ENCODE results near the gene BLOC1S5.
"Not testable (repeated sequence)": the region's sequence is repeated elsewhere in the genome, so short reads cannot be mapped to it uniquely, and the experiment has no call there.

The BLOC1S5 gene

DNA sequence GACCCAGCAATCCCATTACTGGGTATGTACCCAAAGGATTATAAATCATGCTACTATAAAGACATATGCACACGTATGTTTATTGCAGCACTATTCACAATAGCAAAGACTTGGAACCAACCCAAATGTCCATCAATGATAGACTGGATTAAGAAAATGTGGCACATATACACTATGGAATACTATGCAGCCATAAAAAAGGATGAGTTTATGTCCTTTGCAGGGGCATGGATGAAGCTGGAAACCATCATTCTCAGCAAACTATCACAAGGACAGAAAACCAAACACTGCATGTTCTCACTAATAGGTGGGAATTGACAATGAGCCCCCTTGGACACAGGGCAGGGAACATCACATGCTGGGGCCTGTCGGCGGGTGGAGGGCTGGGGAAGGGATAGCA is 30.1 kb downstream of the BLOC1S5 start:
- not testable (repeated sequence) for DNase-seq

DNA sequence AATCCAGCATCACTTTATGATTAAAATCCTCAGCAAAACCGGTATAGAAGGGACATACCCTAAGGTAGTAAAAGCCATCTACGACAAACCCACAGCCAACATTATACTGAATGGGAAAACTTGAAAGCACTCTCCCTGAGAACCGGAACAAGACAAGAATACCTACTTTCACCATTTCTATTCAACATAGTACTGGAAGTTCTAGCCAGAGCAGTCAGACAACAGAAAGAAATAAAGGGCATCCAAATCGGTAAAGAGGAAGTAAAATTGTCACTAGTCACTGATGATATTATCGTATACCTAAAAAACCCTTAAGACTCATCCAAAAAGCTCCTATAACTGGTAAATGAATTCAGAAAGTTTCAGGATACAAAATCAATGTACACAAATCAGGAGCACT is 33.3 kb downstream of the BLOC1S5 start:
- DNase-seq: no peak

DNA sequence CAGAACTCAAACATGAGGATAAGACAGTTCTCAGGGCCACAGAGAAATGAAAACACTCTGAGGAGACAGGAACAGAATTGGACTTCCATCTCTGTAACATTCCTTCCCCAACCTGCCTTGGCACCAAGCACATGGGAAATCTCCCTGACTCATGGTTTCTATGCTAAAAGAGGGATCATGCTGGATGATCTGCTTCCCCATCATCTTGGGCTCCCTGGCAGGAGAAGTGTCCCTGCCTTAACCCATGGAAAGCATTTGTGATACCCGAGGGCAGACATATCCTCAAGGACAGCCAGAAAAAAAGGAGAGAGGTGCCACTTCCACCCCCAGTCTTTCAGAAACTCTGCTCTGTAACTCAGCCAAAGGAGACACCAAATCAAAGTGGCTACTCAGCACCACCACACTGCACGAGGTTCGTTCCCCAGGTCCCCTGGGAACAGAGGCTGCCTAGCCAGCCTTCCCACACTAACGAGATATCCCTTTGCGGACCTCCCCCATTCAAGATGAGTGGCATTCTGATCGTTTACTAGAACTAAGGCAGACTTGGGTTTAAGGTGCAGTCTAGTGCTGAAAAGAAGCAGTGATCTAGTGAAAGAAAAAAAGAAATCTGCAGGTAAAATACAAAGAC is 34.8 kb downstream of the BLOC1S5 start:
- no peak for DNase-seq

DNA sequence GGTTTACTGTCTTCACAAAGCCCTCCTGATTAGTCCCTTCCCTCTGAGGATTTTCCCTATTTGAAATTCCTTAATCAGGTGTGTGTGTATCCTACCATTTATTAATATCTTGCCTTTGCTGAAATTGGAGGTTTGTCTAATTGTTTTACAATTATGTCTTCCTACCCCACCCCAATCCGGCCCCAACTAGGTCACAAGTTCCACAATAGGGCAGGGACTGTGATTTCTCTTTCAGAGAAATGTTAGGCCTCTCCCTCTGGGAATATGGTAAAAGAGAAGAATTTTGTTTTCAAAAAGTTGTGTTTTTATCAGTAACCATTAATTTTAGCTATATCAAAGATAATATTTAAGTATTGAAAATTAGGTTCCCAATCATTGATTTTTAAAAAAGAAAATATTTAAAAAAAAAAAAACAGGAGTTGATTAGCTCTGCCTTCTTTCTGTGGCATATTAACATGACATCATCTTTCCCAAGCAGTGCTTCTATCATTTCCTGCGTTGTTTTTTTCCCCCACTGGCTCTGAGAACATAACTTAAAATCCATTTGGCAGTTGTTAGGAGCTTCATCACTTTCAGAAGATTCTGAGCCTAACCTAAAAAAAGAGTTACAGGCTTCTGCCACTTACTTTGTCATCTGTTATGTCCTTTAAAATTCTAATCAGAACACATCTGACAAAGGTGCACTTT is 36.1 kb downstream of the BLOC1S5 start:
- DNase-seq: no peak

DNA sequence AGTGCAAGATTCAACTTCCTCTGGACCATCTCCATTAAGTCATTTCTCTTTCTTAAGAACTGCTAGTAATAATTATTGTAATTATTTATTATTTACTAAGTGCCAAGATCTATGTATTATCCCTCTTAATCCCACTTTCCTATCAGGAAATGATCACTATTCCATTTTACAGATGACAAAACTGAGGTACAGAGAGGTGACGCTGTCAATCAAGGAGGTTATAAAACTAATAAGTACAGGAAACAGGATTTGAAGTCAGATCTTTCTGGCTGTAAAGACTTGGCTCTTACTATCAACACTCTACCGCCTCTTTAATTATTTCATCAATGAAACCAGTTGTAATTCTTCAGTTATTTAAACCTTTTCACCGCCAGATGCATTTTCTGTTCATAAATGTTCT is 37.4 kb downstream of the BLOC1S5 start:
- DNase-seq: no peak

DNA sequence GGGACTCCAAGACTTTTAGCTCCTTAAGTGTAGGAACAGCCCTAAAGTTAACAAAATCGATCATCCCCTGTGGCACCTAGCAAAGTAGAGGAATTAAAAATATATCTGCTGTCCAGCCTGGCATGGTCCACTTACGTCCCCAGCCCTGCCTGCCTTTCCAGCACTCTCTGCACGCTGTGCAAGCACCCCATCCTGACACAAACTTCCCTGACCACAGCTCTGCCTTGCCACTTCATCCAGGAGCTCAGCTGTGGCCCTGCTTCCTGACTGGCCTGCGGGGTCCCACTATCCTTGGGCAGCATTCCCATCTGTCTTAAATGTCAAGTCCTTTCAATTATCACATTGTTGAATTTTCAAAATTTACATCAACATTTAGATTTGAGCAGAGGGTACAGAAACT is 39.0 kb downstream of the BLOC1S5 start:
- no peak for DNase-seq

DNA sequence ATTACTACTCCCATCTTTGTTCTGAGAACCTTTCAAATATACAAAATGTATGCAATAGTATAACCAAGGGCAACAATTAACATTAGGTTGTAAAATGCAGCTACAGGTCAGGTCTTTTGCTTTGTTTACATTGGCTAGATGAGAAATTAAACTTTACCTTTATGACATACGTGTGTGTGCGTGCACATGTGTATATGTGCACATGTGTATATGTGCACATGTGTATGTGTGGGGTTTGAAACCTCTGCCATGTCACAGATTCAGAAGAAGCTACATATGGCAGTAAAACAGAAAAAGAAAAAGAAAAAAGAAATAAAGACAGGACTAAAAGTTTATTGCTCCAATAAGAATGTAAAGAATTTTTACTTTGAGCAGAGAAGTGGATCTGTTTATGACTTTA is 40.6 kb downstream of the BLOC1S5 start:
- no peak for DNase-seq

DNA sequence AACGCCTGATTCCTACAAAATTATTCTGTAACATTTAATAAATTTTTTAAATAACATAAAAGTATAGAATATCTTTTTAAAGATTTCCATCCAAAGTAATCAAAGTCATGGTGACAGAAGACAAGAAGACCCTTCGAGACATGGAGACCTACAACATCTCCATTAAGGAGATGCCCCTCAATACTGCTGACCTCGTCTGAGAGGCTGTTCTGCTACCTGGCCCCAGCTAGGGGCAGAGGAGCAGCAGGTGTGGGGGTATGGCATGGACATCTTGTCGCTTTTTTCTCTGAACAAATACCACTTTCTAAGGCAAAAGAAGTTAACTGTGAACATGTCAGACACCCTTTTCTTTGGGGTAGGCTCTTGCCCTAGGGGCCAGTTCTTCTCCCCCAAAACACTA is 44.1 kb downstream of the BLOC1S5 start:
- no peak for DNase-seq

DNA sequence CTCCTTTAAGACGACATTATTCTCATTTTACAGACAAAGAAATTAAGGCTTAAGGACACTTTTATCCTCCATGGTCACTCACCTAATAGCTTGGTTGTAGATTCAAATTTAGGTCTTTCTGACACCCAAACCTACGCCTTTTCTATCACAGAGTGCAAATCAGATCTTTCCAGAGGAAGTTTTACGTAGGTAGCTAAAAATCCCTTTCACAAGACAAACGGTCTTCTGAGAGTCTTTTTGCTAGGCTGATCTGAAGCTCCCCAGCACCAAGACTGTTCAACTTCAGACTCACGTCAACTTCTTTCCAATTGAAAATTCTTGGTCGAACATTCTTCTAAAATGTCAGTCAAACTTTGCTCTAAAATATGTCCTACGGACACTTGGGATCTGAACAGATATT is 46.5 kb downstream of the BLOC1S5 start:
- DNase-seq: no peak

DNA sequence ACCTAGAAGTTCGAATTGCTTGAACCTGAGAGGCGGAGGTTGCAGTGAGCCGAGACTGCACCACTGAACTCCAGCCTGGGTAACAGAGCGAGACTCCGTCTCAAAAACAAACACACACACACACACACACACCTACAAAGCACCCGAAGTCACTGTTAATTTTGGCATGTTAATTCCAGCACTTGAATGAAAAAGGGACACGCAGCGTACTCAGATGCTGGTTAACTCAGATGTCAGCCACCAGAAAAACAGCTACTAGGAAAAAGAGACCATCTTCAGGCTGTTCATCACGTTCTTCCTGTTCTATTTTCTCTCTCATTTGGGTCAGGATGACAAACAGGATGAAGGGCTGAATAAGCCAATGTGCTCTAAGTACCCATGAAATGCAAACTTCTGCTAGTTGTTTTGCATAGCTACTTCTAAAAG is 46.9 kb downstream of the BLOC1S5 start:
- no peak for DNase-seq

DNA sequence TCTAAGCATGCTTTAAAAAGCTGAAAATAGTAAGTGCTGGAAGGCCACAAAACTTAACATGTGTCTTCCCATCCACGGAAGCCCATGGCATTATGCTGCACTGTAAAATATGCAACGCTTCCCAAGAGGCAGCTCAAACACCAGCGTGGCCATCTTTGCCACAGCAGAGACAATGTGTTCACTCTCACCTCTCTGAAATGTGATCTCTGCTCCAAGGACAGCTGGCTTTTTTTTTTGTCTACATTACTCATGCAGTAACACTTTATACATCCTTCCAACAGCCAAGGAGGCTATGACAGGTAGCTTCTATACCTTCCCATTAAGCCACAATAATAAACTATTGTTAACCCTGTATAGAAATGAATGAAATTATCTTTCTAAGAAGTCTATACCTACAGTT is 49.2 kb downstream of the BLOC1S5 start:
- DNase-seq: no peak

DNA sequence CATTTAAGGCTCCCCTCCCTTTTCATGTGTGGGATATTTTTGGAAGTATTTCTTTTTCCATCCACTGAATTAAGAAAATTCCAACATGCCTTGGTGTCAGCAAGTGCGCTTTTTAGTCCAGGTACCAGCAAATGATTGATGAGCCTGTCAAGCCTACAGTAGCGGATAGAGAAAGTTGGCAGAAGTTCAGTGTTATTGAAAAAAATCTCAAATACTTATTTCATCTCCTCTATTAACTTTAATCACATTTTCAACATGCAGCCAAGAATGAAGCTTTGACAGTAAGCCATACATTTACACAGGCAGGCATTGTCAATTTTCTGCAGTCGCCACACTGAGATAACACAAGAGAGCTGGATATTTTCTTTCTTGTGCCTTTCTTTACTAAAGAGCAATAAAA is 50.4 kb downstream of the BLOC1S5 start:
- no peak for DNase-seq

DNA sequence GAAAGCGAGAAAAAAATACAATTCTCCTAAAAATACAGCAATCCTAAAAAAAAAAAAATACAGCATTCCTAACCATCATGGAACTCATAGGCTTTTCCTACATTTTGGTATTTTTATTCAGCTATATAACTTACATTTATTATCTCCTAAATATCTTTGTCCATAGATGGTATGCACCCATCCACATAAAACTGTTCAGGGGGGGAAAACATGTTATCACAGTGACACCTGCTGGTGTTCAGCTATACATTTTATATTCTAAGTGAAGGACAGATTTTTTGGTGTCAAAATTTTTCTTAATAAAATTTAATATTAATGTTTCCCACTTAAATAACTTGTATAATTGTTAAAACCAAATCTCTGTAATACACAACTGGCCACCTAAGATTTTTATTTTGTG is 58.0 kb downstream of the BLOC1S5 start:
- DNase-seq: no peak

DNA sequence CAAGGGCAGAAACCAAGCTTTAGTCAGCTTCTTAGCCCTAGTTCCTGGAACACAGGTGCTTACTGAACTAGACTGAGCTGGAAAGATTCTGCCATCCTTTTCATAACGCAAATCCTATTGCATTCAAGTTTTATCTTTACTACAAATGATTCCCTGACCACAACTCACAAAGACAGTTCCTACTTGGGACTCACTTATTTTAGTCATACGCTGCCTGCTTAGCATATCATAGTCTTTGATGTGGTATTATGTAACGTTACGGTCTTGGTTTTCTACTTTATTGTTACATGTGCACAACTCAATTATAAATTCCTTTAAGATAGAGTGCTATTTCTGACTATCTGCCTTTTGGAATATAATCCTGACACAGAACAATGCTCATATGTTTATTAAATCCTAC is 59.1 kb downstream of the BLOC1S5 start:
- DNase-seq: no peak

DNA sequence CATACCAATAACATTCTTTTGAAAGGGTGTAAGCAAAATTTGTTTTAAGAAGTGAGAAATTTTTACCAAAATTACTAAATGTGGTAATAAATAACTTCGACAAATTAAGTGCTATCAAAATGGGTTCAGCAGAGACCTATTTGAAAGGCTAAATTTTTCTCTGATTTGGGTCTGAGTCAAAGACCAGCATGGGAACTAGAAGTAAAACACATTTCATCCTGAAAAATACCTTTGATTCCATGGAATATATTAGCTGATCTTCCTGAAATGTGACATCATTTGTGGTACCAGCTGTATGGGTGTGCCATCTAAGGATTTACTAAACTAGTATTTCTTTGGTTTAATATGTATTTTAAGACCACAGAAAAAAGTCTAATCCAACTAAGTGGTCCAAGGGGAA is 63.6 kb downstream of the BLOC1S5 start:
- DNase-seq: no peak

DNA sequence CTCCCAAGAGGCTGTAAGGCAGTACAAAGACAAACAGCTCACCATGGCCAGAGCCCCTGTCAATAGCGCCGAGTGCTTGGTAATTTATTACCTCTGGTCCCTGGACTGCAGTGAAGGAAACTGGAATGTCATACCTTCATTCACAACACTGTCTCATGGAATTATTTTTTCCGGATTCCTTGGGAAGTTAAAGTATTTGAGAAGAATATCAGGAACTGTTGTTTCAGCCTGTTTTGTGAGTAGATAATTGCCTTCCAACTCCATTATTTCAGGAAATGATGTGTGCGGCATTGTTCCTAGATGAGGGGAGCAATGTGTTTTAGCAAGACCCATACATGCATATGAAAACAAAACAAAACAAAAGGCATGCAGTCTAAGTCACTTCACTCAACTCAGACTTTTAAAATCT is 64.0 kb downstream of the BLOC1S5 start:
- no peak for DNase-seq

DNA sequence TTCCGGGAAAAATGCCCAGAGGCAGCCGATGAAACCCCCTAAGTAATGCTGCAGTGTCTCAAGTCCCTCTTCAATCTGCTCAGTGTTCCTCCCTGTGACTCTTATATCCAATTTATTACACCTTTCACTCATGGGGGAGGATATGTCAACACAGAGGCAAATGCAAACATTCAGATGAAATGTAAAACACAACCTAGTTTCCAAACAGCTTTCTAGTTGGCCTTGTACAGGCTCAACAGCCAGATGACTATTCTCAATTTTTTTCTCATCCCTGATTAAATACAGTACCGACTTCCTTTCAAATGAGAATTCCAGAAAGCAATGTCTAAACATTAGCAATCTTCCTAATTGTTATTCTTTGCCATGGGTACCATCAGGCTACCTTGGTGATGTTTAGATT is 65.0 kb downstream of the BLOC1S5 start:
- no peak for DNase-seq

DNA sequence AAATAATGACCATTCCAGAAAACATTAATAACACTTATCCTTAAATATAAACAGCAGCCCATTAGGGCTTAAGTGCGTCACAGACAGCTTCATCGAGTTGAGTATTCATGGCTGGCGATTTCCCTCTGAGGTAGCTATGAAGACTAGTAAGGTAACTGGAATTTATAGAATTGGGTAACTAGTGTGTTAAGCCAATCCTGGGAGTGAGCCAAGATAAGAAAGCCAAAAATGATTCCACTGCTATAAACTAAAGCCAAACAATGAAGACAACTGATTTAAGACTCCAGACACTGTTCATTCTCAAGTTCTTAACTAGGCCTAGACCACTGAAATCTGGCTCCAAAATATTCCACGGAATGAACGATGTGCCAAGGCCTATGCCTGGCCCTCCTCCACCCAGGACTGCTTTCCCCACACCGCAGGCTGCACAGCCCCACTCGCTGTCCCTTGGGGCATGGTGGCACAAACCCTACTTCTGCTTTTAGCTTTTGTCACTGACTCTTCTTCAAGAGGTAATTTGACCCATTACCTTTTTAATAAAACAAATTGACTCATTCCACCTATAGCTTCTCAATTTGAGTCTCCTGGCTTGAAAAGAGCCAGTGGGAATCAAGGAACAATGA is 66.0 kb downstream of the BLOC1S5 start:
- DNase-seq: no peak

DNA sequence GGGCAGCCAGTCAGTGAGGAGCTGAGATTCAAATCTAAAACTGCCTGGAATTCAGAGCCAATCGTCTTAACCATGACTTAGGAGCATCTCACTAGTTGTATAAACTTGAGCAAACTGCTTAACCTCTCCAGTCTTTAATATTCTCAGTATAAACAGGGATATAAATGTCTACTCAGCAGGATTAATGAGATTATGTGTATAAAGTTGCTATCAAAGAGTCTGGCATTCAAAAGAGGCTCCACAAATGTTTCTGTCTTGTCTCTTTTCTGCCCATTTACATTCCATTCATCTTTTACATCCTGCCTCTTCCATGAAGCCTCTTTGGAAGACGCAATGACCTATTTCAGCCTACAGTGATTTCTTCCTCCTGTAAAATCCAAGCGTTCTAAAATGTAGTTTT is 66.9 kb downstream of the BLOC1S5 start:
- DNase-seq: no peak

DNA sequence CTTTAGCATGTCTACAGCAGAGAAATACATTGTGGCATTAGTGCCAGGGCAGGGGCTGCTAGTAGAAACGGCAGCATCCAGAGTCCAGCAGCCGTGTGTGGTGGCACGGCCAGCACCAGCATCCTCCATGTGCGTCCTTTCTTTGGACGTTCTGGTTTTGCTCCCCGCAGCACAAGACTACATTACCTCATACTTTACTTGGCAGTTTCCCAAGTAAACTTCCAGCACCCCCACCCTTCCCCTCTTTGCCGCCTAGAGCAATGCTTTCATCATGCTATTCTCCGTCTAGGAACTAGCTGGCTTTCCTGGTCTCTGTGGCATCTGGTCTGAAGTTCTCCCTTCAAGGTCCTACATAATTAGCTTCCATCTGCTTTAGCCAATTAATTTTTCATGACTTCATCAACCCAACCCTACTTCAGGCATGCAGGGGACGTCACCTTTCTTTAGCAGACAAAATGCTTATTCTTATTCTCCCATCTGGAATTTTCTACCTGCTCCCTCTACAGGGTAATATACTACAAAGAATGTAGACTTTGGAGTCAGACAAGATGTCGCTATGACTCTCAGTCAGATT is 67.6 kb downstream of the BLOC1S5 start:
- no peak for DNase-seq

DNA sequence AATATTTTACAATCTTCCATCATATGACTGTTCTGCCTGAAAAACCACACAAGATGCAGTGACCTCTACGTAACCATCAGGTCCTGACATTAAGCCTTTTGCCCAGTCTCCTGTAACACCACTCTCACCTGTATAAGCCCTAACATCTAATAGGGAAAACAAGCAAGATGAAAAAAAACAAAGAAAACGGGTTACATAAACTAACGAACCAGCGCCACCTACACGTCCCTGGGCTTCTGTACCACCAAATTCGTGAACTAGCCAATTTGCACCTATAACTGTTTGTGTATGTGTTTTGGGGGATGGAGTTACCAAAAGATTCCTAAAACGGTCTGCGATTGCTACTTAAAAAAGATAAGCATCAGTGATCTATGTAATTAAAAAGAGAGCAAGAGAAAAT is 70.2 kb downstream of the BLOC1S5 start:
- no peak for DNase-seq

DNA sequence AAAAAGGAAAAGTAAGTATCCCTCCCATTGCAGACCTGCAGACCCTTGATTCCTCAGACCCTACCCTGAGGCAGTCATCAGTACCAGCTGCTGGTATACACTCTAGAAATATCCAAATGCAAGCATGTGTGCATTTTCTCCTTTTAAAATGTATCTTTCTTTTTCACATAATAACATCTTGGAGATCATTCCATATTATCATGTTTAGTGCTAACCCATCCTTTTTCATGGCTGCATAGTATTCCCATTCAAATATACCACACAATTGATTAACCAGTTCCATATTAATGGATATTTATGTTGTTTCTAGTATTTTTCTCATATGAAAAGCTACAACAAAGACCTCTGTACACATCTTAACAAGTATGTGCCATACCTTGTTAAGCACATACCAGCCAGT is 70.8 kb downstream of the BLOC1S5 start:
- no peak for DNase-seq

DNA sequence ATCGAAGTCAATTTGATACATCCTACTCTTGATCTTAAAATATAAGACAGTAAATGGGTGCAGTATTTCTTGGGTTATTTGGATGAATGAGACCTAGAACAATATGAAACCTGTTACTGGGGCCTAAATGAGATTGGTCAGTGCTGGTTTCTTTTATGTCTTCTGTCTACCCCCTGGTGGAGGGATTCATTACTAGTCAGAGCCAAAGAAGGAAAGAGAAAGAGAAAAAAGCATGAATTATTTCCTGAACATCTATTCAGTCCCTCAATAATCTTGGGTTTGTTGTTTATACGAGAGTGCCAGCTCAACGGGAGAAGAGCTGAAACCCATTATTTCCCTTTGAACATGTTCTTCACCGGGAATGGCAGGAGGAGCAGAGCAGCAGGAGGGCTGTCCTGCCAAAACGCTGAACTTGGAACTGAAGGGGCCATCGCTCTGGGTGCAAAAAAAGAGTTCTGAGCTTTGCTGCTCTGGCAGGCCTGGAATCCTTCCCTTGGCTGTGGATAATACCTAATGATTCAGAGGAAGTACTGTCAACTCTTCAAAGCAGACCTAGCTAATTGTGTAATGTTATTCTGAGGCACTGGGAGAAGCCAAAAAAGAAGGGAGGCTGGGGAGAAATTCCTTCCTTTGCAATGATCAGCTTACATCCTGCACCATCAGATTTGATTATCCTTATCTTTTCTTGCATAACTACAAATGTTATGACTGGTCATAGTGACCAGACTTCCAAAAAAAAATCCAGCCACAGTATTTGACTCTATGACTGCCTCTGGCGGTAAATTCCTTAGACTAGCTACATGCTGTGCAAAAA is 72.0 kb downstream of the BLOC1S5 start:
- no peak for DNase-seq
